Lower leg skin (tissue), 3 donors: Measurements from ENCODE around the gene C1D.

ENCODE experiments used
- POLR2A ChIP-seq, 2 donors: fragments of 450-650 bp; IDR thresholded peaks; one replicate each; pipeline ENCODE4 v1.6.1; 2016 to 2017; ENCODE audit warnings: antibody characterized with exemption in 2 of 2, mild to moderate bottlenecking in 1 of 2, moderate library complexity in 1 of 2
- TF ChIP-seq, protein P1 (sequence below), 3 donors: fragments of 450-650 bp; IDR thresholded peaks; one replicate each; pipeline ENCODE4 v1.5.1; 2016; ENCODE audit warnings: antibody characterized with exemption in 3 of 3, mild to moderate bottlenecking in 3 of 3, moderate library complexity in 2 of 3

DNA sequence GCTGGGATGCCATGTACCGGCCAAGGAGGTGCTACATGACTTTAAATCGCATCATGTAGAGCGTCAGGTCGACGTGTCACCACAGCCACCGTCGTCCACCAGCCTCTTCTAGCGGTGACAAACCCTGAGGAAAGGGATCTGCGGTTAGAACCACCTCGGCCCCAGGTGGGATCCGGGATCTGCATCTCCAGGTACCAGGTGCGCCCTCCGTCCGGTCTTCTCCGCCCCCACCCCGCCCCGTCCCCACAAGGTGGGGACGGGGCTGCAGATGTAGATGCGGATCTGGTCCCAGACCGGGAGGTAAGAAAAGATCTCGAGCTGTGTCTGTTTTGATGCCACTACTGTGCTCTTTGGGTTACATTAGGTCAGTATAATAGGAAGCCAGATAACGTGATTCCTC is 38.4 kb downstream of the C1D start:
- TF ChIP-seq, protein P1, sequence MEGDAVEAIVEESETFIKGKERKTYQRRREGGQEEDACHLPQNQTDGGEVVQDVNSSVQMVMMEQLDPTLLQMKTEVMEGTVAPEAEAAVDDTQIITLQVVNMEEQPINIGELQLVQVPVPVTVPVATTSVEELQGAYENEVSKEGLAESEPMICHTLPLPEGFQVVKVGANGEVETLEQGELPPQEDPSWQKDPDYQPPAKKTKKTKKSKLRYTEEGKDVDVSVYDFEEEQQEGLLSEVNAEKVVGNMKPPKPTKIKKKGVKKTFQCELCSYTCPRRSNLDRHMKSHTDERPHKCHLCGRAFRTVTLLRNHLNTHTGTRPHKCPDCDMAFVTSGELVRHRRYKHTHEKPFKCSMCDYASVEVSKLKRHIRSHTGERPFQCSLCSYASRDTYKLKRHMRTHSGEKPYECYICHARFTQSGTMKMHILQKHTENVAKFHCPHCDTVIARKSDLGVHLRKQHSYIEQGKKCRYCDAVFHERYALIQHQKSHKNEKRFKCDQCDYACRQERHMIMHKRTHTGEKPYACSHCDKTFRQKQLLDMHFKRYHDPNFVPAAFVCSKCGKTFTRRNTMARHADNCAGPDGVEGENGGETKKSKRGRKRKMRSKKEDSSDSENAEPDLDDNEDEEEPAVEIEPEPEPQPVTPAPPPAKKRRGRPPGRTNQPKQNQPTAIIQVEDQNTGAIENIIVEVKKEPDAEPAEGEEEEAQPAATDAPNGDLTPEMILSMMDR (IDR thresholded peaks at IDR 0.05): no peak
- no peak for TF ChIP-seq POLR2A (IDR thresholded peaks at IDR 0.05)
